Stimulated activated CD8-positive, alpha-beta memory T cell treated with anti-CD3 and anti-CD28 coated beads, Interleukin-15, amount 100 ng/mL, for 24 hours (primary cell): ENCODE data around the gene APOLD1.

Experiments used
- DNase-seq: peaks from one replicate; pipeline ENCODE4 v3.0.0-alpha.2; 2020; ENCODE audit warnings: low read depth

Gene APOLD1

DNA sequence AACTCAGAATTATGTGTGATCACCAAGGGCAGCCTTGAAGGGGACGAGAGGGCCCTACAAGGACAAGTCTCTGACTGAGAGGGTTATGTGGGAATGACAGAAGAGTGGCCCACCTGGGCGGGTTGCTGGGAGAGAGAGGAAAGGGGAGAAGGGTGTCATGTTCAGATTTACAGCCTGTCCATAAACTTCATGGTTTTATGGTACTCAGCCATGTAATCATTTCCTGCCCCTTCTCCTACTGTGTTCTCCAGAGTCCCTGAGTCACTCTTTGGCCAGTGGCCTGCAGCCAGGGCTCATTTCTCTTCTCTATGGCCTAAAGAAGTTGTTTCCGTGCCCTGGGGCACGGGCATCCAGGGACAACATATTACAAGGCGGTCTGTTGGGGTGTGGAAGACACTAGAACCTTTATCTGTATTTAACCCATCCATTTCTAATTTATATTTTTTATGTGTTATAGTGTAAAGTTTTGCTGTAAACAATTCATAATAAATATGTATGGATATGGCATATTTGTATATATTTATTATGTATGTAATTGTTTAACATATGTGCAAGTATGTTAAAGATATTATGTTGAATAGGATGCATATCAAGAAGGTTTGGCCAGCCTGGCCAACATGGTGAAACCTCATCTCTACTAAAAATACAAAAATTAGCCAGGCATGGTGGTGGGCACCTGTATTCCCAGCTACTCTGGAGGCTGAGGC, 54.6 kb downstream of the APOLD1 start:
- no peak for DNase-seq

- DNase-seq = no peak
These were observed 55.1 kb downstream of the APOLD1 start for GRCh38 chr12:12840580-12840899.
